ENCODE results near the gene C5orf58.

GRCh38 chr5:170266570-170267381 lies 34.0 kb downstream of the C5orf58 start:
- TF ChIP-seq CTCF (IDR thresholded peaks at IDR 0.05; ENCODE audit: insufficient read depth, low read depth, low read length) (no peak), EZH2 (IDR thresholded peaks at IDR 0.05; ENCODE audit: insufficient read depth, low read length) (no peak)
